Neural progenitor cell (in vitro differentiated cells): Measurements from ENCODE around the gene KCNJ9.
A peak's percentile ranks its signal among the peaks of the same experiment; 100 is the strongest.

Source experiments
- EZH2 ChIP-seq: fragments of 200-600 bp; sonication (generic); IDR thresholded peaks from 2 replicates; pipeline ENCODE4 v1.6.1; 2017; ENCODE audit warnings: antibody characterized with exemption, mild to moderate bottlenecking, moderate library complexity
- EZH2phosphoT487 ChIP-seq: fragments of 200-600 bp; sonication (generic); IDR thresholded peaks from 2 replicates; pipeline ENCODE4 v1.6.1; 2017; ENCODE audit warnings: antibody characterized with exemption
- TF ChIP-seq, protein P1 (sequence below): fragments of 200-600 bp; sonication (generic); IDR thresholded peaks from 2 replicates; pipeline ENCODE4 v1.5.1; 2017; ENCODE audit warnings: antibody characterized with exemption, mild to moderate bottlenecking

- TF ChIP-seq, protein P1, sequence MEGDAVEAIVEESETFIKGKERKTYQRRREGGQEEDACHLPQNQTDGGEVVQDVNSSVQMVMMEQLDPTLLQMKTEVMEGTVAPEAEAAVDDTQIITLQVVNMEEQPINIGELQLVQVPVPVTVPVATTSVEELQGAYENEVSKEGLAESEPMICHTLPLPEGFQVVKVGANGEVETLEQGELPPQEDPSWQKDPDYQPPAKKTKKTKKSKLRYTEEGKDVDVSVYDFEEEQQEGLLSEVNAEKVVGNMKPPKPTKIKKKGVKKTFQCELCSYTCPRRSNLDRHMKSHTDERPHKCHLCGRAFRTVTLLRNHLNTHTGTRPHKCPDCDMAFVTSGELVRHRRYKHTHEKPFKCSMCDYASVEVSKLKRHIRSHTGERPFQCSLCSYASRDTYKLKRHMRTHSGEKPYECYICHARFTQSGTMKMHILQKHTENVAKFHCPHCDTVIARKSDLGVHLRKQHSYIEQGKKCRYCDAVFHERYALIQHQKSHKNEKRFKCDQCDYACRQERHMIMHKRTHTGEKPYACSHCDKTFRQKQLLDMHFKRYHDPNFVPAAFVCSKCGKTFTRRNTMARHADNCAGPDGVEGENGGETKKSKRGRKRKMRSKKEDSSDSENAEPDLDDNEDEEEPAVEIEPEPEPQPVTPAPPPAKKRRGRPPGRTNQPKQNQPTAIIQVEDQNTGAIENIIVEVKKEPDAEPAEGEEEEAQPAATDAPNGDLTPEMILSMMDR: peak; percentile 74
- peak; percentile 48 for TF ChIP-seq EZH2
- TF ChIP-seq EZH2phosphoT487: no peak
These were observed 2.8 kb downstream of the KCNJ9 start for GRCh38 chr1:160083968-160084770.
